GM23338 (cell line): ENCODE measurements around the gene EHMT2. TPM values are rescaled to one million over a fixed set of nuclear protein-coding genes. Genes with fewer than 3 reads are reported as not detected.

Source experiments
- ATAC-seq: fragments of 200-7000 bp; cut with Tn5 transposase; 3 replicates; pipeline ENCODE4 v1.9.1; 2020
- DNase-seq: peaks from one replicate; pipeline ENCODE4 v3.0.0-alpha.2; 2015; ENCODE audit warnings: low spot score
- H2AFZ ChIP-seq: fragments of 200-600 bp; sonication (generic); 2 replicates; pipeline ENCODE4 v1.8.0; 2016; ENCODE audit warnings: antibody characterized with exemption, mild to moderate bottlenecking, moderate library complexity
- H3F3A ChIP-seq: fragments of 200-600 bp; sonication (generic); replicated peaks from 2 replicates; pipeline ENCODE4 v1.8.0; 2017; ENCODE audit warnings: antibody characterized with exemption, mixed run types, low read depth
- H3K27ac ChIP-seq: fragments of 200-600 bp; sonication (generic); 2 replicates; pipeline ENCODE4 v1.6.1; 2016; ENCODE audit warnings: low read depth
- H3K27me3 ChIP-seq: fragments of 200-600 bp; sonication (generic); 2 replicates; pipeline ENCODE4 v1.8.0; 2016; ENCODE audit warnings: mild to moderate bottlenecking, mixed run types, moderate library complexity; ENCODE audit not compliant: insufficient read depth
- H3K36me3 ChIP-seq: fragments of 200-600 bp; sonication (generic); 2 replicates; pipeline ENCODE4 v1.8.0; 2016; ENCODE audit warnings: mild to moderate bottlenecking; ENCODE audit not compliant: insufficient read depth
- H3K4me1 ChIP-seq: fragments of 200-600 bp; sonication (generic); 2 replicates; pipeline ENCODE4 v1.8.0; 2016; ENCODE audit warnings: mild to moderate bottlenecking, moderate library complexity; ENCODE audit not compliant: insufficient read depth
- H3K4me2 ChIP-seq: fragments of 200-600 bp; sonication (generic); 2 replicates; pipeline ENCODE4 v1.7.1; 2017; ENCODE audit warnings: mixed run types
- H3K4me3 ChIP-seq: fragments of 200-600 bp; sonication (generic); 2 replicates; pipeline ENCODE4 v1.6.1; 2016; ENCODE audit warnings: mixed run types
- H3K79me2 ChIP-seq: fragments of 200-600 bp; sonication (generic); replicated peaks from 2 replicates; pipeline ENCODE4 v1.8.0; 2017; ENCODE audit warnings: mild to moderate bottlenecking; ENCODE audit not compliant: insufficient read depth
- H3K9me2 ChIP-seq: fragments of 200-600 bp; sonication (generic); 2 replicates; pipeline ENCODE4 v1.8.0; 2017; ENCODE audit not compliant: insufficient read depth
- H4K20me1 ChIP-seq: fragments of 200-600 bp; sonication (generic); replicated peaks from 2 replicates; pipeline ENCODE4 v1.8.0; 2017; ENCODE audit warnings: mild to moderate bottlenecking; ENCODE audit not compliant: insufficient read depth
- H3K27ac Mint-ChIP-seq: 2 replicates; pipeline ENCODE4 v1.8.0; 2020; ENCODE audit warnings: inconsistent platforms, mild to moderate bottlenecking, moderate library complexity, mixed read lengths
- H3K27me3 Mint-ChIP-seq: 3 replicates; pipeline ENCODE4 v1.8.0; 2022; ENCODE audit warnings: low read depth, mild to moderate bottlenecking, moderate library complexity, mixed read lengths, inconsistent platforms; ENCODE audit not compliant: insufficient read depth, poor library complexity
- H3K36me3 Mint-ChIP-seq: 3 replicates; pipeline ENCODE4 v1.8.0; 2021; ENCODE audit warnings: low read depth, mild to moderate bottlenecking, inconsistent platforms, moderate library complexity, mixed read lengths
- H3K4me1 Mint-ChIP-seq: 3 replicates; pipeline ENCODE4 v1.8.0; 2020; ENCODE audit warnings: mild to moderate bottlenecking, inconsistent platforms, mixed read lengths
- H3K4me3 Mint-ChIP-seq: 3 replicates; pipeline ENCODE4 v1.8.0; 2021; ENCODE audit warnings: moderate library complexity, mild to moderate bottlenecking, inconsistent platforms, mixed read lengths
- H3K9me3 Mint-ChIP-seq: 3 replicates; pipeline ENCODE4 v1.8.0; 2020; ENCODE audit warnings: moderate library complexity, mild to moderate bottlenecking, inconsistent platforms, mixed read lengths
- CREB1 ChIP-seq: fragments of 250-450 bp; sonication (Bioruptor Pico); IDR thresholded peaks from 2 replicates; pipeline ENCODE4 v1.5.0; 2020; ENCODE audit warnings: low read depth, mild to moderate bottlenecking, moderate library complexity
- ETS1 ChIP-seq: IDR thresholded peaks from 2 replicates; pipeline ENCODE4 v1.6.1; 2016; ENCODE audit warnings: antibody characterized with exemption
- EZH2 ChIP-seq: fragments of 200-600 bp; sonication (generic); IDR thresholded peaks from one replicate; pipeline ENCODE4 v1.8.0; 2017; ENCODE audit warnings: antibody characterized with exemption, mild to moderate bottlenecking, low read depth; ENCODE audit not compliant: unreplicated experiment
- EZH2phosphoT487 ChIP-seq: fragments of 200-600 bp; sonication (generic); IDR thresholded peaks from one replicate; pipeline ENCODE4 v1.8.1; 2018; ENCODE audit warnings: antibody characterized with exemption; ENCODE audit not compliant: unreplicated experiment
- JUNB ChIP-seq: IDR thresholded peaks from one replicate; pipeline ENCODE4 v1.6.1; 2016; ENCODE audit warnings: antibody characterized with exemption; ENCODE audit not compliant: unreplicated experiment
- NANOG ChIP-seq: IDR thresholded peaks from 2 replicates; pipeline ENCODE4 v1.6.1; 2016; ENCODE audit warnings: antibody characterized with exemption, borderline replicate concordance
- POLR2AphosphoS5 ChIP-seq: IDR thresholded peaks from 2 replicates; pipeline ENCODE4 v1.6.1; 2016; ENCODE audit warnings: antibody characterized with exemption, low read depth
- REST ChIP-seq: IDR thresholded peaks from one replicate; pipeline ENCODE4 v1.6.1; 2018; ENCODE audit warnings: antibody characterized with exemption; ENCODE audit not compliant: unreplicated experiment
- STAT1 ChIP-seq: IDR thresholded peaks from one replicate; pipeline ENCODE4 v1.6.1; 2016; ENCODE audit warnings: antibody characterized with exemption; ENCODE audit not compliant: unreplicated experiment
- ZNF114 ChIP-seq: fragments of 250-450 bp; sonication (Bioruptor Pico); IDR thresholded peaks from 2 replicates; pipeline ENCODE4 v1.5.0; 2020; ENCODE audit warnings: mild to moderate bottlenecking, moderate library complexity
- ZNF331 ChIP-seq: fragments of 250-450 bp; sonication (Bioruptor Pico); IDR thresholded peaks from 2 replicates; pipeline ENCODE4 v1.5.0; 2020; ENCODE audit warnings: low read depth, mild to moderate bottlenecking, moderate library complexity
- polyA plus RNA-seq: library from polyadenylated mRNA; unstranded; fragments of >200 nt; fragmentation: Nextera tagmentation; extraction: Ambion mirVana; gene quantifications from 2 replicates; pipeline ENCODE4 v1.2.1, GENCODE V29; 2016
- total RNA-seq: library from RNA; depleted of rRNA; stranded (reverse); fragments of >200 nt; shearing (Covaris generic); gene quantifications from 2 replicates; pipeline ENCODE4 v1.2.3, GENCODE V29; 2014
- TF ChIP-seq, protein P1 (sequence below), 2 experiments: fragments of 200-600 bp in 1 of 2; sonication (generic) in 1 of 2; conservative IDR thresholded peaks; 2 replicates each; pipeline versions ENCODE4 v1.5.1 to v1.6.1; 2016 to 2017; ENCODE audit warnings: antibody characterized with exemption in 2 of 2, low read depth in 2 of 2, mild to moderate bottlenecking in 2 of 2, moderate library complexity in 1 of 2
- TF ChIP-seq, protein P2 (sequence below): fragments of 250-450 bp; sonication (Bioruptor Pico); IDR thresholded peaks from 2 replicates; pipeline ENCODE4 v1.5.0; 2020; ENCODE audit warnings: mild to moderate bottlenecking, moderate library complexity

EHMT2 gene
- total and polyA plus RNA-seq, 2 experiments from 2014 or later: 113 to 193 TPM

DNA sequence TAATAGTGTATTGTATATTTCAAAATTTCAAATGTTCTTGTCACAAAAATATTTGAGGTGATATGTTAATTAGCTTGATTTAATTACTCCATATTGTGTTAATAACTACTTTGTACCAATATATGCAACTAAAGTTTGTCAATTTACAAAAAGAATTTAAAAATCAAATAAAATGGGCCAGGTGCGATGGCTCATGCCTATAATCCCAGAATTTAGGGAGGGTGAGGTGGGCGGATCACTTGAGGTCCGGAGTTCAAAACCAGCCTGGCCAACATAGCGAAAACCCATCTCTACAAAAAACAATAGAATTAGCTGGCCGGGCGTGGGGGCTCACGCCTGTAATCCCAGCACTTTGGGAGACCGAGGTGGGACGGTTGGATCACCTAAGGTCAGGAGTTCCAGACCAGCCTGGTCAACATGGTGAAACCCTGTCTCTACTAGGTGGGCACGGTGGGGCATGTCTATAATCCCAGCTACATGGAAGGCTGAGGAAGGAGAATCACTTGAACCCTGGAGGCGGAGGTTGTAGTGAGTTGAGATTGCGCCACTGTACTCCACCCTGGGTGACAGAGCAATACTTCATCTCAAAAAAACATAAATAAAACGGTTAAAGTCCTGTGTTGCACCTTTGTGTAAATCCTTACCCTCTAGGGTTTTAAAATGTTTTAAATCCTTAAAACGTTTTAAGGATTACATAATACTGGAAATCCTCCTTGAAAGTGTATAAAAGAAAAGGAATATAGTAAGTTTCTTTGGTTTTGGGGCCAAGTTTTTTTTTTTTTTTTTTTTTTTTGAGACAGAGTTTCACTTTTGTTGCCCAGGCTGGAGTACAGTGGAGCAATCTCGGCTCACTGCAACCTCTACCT lies 65.9 kb downstream of the EHMT2 start:
- Mint-ChIP-seq H3K4me1 (peaks cover 19% of the 10 kb centered on the region), H3K9me3 (peaks cover 14% of the 10 kb centered on the region; the same call in 2 of the 3 replicates), H3K36me3 (peaks cover 24% of the 10 kb centered on the region), H3K27ac (no peak overlapping the region), H3K4me3 (peak overlapping the region; percentile 87), H3K27me3 (peaks cover 27% of the 10 kb centered on the region)
- ATAC-seq (no peak), DNase-seq (no peak)
- Histone ChIP-seq H3K4me3 (peak overlapping the region; percentile 59; the same call in 1 of the 2 replicates), H3K9me2 (no peaks in the 10 kb centered on the region), H3K36me3 (peaks cover 8% of the 10 kb centered on the region), H3F3A (peaks cover 26% of the 10 kb centered on the region), H3K79me2 (peaks cover 43% of the 10 kb centered on the region), H4K20me1 (peaks cover 10% of the 10 kb centered on the region), H3K27me3 (no peaks in the 10 kb centered on the region), H3K4me1 (peaks cover 12% of the 10 kb centered on the region), H3K4me2 (peak overlapping the region; percentile 76; the same call in 1 of the 2 replicates), H3K27ac (no peak overlapping the region), H2AFZ (no peak overlapping the region)
- TF ChIP-seq ZNF331 (no peak), EZH2phosphoT487 (no peak), EZH2 (no peak), CREB1 (CRISPR knock-in tag) (no peak), POLR2AphosphoS5 (no peak), ZNF114 (CRISPR knock-in tag) (no peak), JUNB (no peak), NANOG (no peak), ETS1 (no peak), REST (no peak), STAT1 (no peak)
- TF ChIP-seq, protein P1, sequence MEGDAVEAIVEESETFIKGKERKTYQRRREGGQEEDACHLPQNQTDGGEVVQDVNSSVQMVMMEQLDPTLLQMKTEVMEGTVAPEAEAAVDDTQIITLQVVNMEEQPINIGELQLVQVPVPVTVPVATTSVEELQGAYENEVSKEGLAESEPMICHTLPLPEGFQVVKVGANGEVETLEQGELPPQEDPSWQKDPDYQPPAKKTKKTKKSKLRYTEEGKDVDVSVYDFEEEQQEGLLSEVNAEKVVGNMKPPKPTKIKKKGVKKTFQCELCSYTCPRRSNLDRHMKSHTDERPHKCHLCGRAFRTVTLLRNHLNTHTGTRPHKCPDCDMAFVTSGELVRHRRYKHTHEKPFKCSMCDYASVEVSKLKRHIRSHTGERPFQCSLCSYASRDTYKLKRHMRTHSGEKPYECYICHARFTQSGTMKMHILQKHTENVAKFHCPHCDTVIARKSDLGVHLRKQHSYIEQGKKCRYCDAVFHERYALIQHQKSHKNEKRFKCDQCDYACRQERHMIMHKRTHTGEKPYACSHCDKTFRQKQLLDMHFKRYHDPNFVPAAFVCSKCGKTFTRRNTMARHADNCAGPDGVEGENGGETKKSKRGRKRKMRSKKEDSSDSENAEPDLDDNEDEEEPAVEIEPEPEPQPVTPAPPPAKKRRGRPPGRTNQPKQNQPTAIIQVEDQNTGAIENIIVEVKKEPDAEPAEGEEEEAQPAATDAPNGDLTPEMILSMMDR (conservative IDR thresholded peaks at IDR 0.05; ENCODE audit: low read depth in 2 of 2): no peak
- TF ChIP-seq, protein P2, sequence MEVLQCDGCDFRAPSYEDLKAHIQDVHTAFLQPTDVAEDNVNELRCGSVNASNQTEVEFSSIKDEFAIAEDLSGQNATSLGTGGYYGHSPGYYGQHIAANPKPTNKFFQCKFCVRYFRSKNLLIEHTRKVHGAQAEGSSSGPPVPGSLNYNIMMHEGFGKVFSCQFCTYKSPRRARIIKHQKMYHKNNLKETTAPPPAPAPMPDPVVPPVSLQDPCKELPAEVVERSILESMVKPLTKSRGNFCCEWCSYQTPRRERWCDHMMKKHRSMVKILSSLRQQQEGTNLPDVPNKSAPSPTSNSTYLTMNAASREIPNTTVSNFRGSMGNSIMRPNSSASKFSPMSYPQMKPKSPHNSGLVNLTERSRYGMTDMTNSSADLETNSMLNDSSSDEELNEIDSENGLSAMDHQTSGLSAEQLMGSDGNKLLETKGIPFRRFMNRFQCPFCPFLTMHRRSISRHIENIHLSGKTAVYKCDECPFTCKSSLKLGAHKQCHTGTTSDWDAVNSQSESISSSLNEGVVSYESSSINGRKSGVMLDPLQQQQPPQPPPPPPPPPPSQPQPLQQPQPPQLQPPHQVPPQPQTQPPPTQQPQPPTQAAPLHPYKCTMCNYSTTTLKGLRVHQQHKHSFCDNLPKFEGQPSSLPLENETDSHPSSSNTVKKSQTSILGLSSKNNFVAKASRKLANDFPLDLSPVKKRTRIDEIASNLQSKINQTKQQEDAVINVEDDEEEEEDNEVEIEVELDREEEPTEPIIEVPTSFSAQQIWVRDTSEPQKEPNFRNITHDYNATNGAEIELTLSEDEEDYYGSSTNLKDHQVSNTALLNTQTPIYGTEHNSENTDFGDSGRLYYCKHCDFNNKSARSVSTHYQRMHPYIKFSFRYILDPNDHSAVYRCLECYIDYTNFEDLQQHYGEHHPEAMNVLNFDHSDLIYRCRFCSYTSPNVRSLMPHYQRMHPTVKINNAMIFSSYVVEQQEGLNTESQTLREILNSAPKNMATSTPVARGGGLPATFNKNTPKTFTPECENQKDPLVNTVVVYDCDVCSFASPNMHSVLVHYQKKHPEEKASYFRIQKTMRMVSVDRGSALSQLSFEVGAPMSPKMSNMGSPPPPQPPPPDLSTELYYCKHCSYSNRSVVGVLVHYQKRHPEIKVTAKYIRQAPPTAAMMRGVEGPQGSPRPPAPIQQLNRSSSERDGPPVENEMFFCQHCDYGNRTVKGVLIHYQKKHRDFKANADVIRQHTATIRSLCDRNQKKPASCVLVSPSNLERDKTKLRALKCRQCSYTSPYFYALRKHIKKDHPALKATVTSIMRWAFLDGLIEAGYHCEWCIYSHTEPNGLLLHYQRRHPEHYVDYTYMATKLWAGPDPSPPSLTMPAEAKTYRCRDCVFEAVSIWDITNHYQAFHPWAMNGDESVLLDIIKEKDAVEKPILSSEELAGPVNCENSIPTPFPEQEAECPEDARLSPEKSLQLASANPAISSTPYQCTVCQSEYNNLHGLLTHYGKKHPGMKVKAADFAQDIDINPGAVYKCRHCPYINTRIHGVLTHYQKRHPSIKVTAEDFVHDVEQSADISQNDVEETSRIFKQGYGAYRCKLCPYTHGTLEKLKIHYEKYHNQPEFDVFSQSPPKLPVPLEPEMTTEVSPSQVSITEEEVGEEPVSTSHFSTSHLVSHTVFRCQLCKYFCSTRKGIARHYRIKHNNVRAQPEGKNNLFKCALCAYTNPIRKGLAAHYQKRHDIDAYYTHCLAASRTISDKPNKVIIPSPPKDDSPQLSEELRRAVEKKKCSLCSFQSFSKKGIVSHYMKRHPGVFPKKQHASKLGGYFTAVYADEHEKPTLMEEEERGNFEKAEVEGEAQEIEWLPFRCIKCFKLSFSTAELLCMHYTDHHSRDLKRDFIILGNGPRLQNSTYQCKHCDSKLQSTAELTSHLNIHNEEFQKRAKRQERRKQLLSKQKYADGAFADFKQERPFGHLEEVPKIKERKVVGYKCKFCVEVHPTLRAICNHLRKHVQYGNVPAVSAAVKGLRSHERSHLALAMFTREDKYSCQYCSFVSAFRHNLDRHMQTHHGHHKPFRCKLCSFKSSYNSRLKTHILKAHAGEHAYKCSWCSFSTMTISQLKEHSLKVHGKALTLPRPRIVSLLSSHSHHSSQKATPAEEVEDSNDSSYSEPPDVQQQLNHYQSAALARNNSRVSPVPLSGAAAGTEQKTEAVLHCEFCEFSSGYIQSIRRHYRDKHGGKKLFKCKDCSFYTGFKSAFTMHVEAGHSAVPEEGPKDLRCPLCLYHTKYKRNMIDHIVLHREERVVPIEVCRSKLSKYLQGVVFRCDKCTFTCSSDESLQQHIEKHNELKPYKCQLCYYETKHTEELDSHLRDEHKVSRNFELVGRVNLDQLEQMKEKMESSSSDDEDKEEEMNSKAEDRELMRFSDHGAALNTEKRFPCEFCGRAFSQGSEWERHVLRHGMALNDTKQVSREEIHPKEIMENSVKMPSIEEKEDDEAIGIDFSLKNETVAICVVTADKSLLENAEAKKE (CRISPR knock-in tag): no peak
